MCF 10A (cell line): ENCODE data around the gene KCNQ5. TPM values are rescaled to one million over a fixed set of nuclear protein-coding genes. Genes with fewer than 3 reads are reported as not detected.

Experiments used
- BruUV-seq: library from RNA; stranded (reverse); fragments of 400-500 nt; replicated peaks from 2 replicates; lab custom pipeline; 2021; lab: Mats Ljungman, UMichigan
- CTCF ChIA-PET: fragments of 300-600 bp; sonication (Branson Sonifier 250); formaldehyde crosslinking; extraction: SDS; loops from one replicate; lab custom pipeline; 2021; ENCODE audit warnings: antibody characterized with exemption, inconsistent platforms; lab: Yijun Ruan, JAX
- POLR2A ChIA-PET: fragments of 300-600, 350-650 bp; sonication (Branson Sonifier 250); formaldehyde crosslinking; extraction: SDS; loops from one replicate; lab custom pipeline; 2020; ENCODE audit warnings: antibody characterized with exemption, inconsistent platforms; lab: Yijun Ruan, JAX
- DNase-seq: peaks from one replicate; pipeline ENCODE4 v3.0.0-alpha.2; 2018; ENCODE audit not compliant: unreplicated experiment
- H3K27ac Mint-ChIP-seq: one replicate; pipeline ENCODE4 v1.8.0; 2022; ENCODE audit warnings: mild to moderate bottlenecking, low read depth, mixed read lengths; ENCODE audit not compliant: unreplicated experiment
- H3K27me3 Mint-ChIP-seq: one replicate; pipeline ENCODE4 v1.8.0; 2022; ENCODE audit warnings: mixed read lengths; ENCODE audit not compliant: insufficient read depth, unreplicated experiment
- H3K36me3 Mint-ChIP-seq: one replicate; pipeline ENCODE4 v1.8.0; 2022; ENCODE audit warnings: mild to moderate bottlenecking, moderate library complexity, mixed read lengths; ENCODE audit not compliant: insufficient read depth, unreplicated experiment
- H3K4me1 Mint-ChIP-seq: one replicate; pipeline ENCODE4 v1.8.0; 2022; ENCODE audit warnings: mixed read lengths; ENCODE audit not compliant: insufficient read depth, unreplicated experiment
- H3K4me3 Mint-ChIP-seq: one replicate; pipeline ENCODE4 v1.8.0; 2022; ENCODE audit warnings: mild to moderate bottlenecking, moderate library complexity, mixed read lengths; ENCODE audit not compliant: unreplicated experiment
- H3K9me3 Mint-ChIP-seq: one replicate; pipeline ENCODE4 v1.8.0; 2022; ENCODE audit warnings: mixed read lengths; ENCODE audit not compliant: unreplicated experiment
- intact Hi-C: fragments of 100-400 bp; cut with micrococcal nuclease; formaldehyde crosslinking; loops from 2 replicates; pipeline ENCODE4 v1.14.1; 2022
- total RNA-seq: library from RNA; stranded (reverse); gene quantifications from 2 replicates; pipeline ENCODE4 v1.2.3, GENCODE V29; 2022
- TF ChIP-seq, protein P1 (sequence below): fragments of 200-600 bp; IDR thresholded peaks from one replicate; pipeline ENCODE4 v1.8.0; 2022; ENCODE audit warnings: antibody characterized with exemption, mild to moderate bottlenecking; ENCODE audit not compliant: unreplicated experiment

Gene KCNQ5
- total RNA-seq, 1 experiment from 2014 or later: 10.3 TPM

DNA sequence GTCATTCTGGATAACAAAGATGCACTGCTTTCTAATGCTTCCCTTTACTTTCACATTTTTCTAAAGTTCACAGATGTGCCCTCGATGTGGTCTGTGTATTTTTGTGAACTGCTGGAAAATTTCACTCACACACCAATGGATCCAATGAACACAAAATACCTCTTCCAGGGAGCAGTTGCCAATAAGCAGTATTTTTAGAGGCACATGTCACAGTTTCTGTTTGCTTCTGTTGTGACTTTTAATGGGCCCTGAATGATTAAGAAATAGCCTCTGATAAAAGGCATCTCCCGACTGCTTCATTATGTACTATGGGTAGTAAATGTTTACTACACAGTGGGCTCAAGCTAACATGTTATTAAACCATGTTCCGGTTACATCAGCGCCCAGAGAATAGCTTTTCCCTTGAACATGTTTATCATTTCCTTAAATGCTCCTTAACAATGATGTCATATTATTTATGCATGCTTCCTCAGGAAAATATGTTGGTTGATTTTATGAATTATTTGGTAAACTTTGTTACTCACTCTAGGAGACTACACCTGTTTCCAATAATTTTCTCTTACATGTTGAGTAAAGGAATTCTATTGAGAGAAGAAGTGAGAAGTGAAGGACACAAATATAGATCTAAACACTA is 188.0 kb downstream of the KCNQ5 start:
- intact Hi-C loops: no loop called here
- ChIA-PET CTCF (interaction anchor here (0.7 kb wide), 1 partner anchor 170 kb away, joined by 3 read pairs; no protein-coding TSS in a partner anchor), POLR2A (interaction anchor here (0.7 kb wide), 1 partner anchor 13 kb away, joined by 3 read pairs; no protein-coding TSS in a partner anchor)
- Mint-ChIP-seq H3K9me3 (peaks cover 1% of the 10 kb centered on the region), H3K27ac (no peak overlapping the region), H3K4me3 (no peak overlapping the region), H3K36me3 (peaks cover 4% of the 10 kb centered on the region), H3K27me3 (no peaks in the 10 kb centered on the region), H3K4me1 (peaks cover 5% of the 10 kb centered on the region)
- TF ChIP-seq, protein P1, sequence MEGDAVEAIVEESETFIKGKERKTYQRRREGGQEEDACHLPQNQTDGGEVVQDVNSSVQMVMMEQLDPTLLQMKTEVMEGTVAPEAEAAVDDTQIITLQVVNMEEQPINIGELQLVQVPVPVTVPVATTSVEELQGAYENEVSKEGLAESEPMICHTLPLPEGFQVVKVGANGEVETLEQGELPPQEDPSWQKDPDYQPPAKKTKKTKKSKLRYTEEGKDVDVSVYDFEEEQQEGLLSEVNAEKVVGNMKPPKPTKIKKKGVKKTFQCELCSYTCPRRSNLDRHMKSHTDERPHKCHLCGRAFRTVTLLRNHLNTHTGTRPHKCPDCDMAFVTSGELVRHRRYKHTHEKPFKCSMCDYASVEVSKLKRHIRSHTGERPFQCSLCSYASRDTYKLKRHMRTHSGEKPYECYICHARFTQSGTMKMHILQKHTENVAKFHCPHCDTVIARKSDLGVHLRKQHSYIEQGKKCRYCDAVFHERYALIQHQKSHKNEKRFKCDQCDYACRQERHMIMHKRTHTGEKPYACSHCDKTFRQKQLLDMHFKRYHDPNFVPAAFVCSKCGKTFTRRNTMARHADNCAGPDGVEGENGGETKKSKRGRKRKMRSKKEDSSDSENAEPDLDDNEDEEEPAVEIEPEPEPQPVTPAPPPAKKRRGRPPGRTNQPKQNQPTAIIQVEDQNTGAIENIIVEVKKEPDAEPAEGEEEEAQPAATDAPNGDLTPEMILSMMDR: no peak
- no peak for DNase-seq
- no TSS peak for BruUV-seq

DNA sequence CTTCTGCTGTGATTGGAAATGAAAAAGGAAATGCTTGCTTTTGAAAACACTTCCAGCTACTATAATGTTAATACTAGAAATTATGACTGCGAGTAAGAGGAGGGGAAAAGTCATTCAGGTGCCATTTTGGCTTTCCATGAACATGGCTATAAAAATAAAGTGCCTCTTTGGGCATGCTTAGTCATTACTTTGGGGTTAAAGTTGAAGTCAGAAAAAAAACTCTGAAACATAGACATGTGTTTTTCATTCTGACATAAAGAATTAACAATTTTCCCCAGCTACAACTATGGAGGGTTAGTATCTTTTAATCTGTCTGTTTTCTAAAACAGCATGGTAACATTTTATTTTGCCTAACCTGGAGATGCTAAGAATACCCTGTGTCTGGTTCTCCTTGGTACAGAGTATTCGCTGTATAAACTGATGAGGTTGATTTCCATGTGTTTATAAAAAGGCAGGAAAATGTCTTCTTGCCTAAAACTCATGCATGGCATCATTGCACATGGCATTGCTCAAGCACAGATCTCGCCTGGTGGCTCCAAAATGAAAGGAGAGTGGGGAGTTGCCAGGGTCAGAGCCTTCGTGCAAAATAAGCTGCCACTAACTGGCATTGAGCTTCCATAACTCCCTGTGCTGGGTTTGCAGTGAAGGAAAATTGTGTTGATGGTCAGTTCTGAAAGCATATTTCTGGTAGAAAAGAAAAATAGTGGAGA is 188.9 kb downstream of the KCNQ5 start:
- peaks cover 8% of the 10 kb centered on the region for H3K9me3 Mint-ChIP-seq
- TF ChIP-seq, protein P1: no peak
- no peak for DNase-seq
- intact Hi-C loops: no loop called here
- ChIA-PET CTCF (no interaction called here), POLR2A (interaction anchor here (0.7 kb wide), 1 partner anchor 14 kb away, joined by 3 read pairs; no protein-coding TSS in a partner anchor)
- H3K4me3 Mint-ChIP-seq: no peak overlapping the region
- H3K27me3 Mint-ChIP-seq: no peaks in the 10 kb centered on the region
- H3K4me1 Mint-ChIP-seq: peaks cover 5% of the 10 kb centered on the region
- peaks cover 6% of the 10 kb centered on the region for H3K36me3 Mint-ChIP-seq
- H3K27ac Mint-ChIP-seq: no peak overlapping the region
- BruUV-seq: no TSS peak

DNA sequence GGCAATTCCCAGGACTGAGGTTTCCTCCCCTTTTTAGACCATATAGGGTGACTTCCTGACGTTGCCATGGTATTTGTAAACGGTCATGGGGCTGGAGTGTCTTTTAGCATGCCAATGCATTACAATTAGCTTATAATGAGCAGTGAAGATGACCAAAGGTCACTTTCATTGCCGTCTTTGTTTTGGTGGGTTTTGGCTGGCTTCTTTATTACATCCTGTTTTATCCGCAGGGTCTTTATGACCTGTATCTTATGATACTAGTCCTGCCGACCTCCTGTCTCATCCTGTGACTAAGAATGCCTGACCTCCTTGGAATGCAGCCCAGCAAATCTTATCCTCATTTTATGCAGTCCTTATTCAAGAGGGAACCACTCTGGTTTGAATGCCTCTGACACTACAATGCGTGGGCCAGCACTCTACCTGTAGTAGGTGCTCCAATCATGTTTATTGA is 190.1 kb downstream of the KCNQ5 start:
- no peak for DNase-seq
- intact Hi-C loops: no loop called here
- Mint-ChIP-seq H3K27ac (no peak overlapping the region), H3K4me3 (no peak overlapping the region), H3K36me3 (peaks cover 6% of the 10 kb centered on the region), H3K27me3 (no peaks in the 10 kb centered on the region), H3K9me3 (peaks cover 8% of the 10 kb centered on the region), H3K4me1 (peaks cover 5% of the 10 kb centered on the region)
- CTCF ChIA-PET: no interaction called here
- TF ChIP-seq, protein P1: no peak
- POLR2A ChIA-PET: no interaction called here
- no TSS peak for BruUV-seq

DNA sequence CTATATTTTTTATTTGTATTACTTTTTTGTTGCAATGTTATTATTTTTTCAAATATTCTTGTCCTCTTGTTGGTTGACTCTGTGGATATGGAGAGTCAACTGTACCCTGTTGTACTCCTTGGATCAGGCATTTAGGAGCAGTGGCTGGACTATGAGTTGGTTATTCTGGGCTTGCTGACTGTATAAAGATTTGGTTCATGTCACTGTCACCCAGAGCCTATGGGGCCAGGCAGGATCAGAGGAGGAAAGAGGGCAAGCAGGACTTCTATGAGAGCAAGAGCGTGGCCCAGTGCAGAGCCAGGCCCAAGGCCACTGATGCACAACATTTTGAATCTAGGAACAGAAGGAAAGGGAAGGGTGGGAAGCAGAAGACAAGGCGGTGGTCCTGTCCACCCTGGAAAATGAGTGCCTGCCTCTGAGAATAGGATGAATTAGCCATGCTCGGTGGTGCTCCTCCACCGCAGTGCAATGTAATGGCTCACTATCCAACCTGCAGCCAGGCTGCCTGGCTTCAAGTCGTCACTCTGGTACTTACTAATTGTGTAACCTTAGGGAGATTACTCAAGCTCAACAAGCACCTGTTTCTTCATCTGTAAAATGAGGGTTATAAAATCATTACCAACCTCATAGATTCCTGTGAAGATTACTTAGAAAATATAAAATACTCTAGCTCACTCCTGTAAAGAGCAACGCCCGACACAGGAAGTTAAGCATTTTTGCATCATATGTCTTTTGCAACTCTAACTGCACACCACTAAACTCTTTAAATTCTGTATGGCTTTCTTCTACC is 192.1 kb downstream of the KCNQ5 start:
- ChIA-PET CTCF (no interaction called here), POLR2A (no interaction called here)
- TF ChIP-seq, protein P1: no peak
- Mint-ChIP-seq H3K4me3 (no peak overlapping the region), H3K4me1 (peaks cover 5% of the 10 kb centered on the region), H3K9me3 (peaks cover 8% of the 10 kb centered on the region), H3K36me3 (peaks cover 6% of the 10 kb centered on the region), H3K27ac (no peak overlapping the region), H3K27me3 (no peaks in the 10 kb centered on the region)
- peak; percentile 20 for DNase-seq
- intact Hi-C loops: no loop called here
- BruUV-seq: no TSS peak
